NCI-H146 treated with DMSO at 0.1 percent for 48 hours (cell line): ENCODE measurements around the gene RNFT1.
"Not testable (repeated sequence)": the region's sequence is repeated elsewhere in the genome, so short reads cannot be mapped to it uniquely, and the experiment has no call there.

Source experiments
- DNase-seq: peaks from one replicate; lab custom pipeline; 2025; ENCODE audit not compliant: unreplicated experiment; lab: John Stamatoyannopoulos, UW

The RNFT1 gene

GRCh38 chr17:59964482-59965328, at the start of gene RNFT1:
TSS of gene RNFT1 (minus strand) at chr17:59964740. CDS start at chr17:59964663, 77 bp downstream.
- DNase-seq, result peak; percentile 60

DNA sequence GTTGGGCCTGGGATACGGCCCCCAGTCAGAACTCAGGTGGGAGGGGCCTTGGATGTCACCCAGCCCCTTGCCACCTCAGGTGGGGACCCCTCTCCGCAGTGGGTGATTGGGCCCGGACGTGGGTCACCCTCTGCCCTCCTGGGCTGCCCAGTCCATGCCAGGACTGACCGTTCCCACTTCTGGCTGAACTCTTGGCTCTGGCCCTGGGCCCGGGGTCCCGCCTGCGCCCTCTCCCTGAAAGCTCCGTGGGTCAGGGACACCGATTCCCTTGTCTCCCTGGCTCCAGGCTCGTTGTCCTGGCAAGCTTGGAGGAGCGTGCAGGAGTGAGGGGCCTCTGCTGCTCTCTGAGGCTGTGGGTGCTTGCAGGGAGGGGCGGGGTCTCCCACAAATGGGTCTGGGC, 44.8 kb upstream of the RNFT1 start:
- not testable (repeated sequence) for DNase-seq

- not testable (repeated sequence) for DNase-seq
Measured at GRCh38 chr17:60008377-60008776, 43.8 kb upstream of the RNFT1 start.

DNA sequence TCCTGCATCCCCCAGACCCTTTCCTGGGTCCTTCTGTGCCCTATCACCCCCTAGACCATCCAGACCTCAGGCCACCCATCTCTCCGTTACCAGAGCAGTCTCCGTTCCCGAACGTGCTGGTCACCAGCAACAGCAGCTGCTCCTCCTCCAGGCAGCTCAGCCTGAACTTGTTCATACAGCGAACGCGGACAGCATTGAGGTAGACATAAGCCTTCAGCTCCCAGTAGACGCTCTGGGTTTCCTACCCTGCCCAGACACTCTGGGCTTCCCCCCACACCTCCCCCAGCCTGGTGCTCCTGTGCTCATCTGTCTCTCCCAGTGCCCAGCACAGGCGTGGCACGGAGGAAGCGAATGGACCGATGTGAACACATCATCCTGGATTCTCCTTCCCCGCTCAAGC, 41.6 kb upstream of the RNFT1 start:
- DNase-seq, result no peak

DNA sequence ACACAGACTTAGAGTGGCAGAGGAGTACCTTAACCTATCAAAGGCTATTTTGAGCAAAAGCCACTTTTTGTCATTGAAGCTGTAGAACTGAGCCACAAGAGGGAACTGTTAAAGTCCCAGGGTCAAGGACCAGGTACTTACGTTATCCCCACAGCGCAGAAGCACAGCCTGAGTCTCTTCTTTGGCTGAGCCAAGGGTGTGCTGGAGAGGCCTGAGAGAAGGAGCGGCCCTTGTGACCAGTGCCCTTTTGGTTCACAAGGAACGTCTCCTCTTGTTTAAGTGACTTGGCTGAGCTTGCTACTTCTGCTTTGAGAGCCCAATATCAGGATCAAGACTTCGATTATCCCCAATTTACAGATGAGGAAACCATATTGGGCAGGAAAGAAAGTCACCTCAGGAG, 40.0 kb upstream of the RNFT1 start:
- not testable (repeated sequence) for DNase-seq

- DNase-seq, result not testable (repeated sequence)
Measured at GRCh38 chr17:60002405-60002804, 37.9 kb upstream of the RNFT1 start.

DNA sequence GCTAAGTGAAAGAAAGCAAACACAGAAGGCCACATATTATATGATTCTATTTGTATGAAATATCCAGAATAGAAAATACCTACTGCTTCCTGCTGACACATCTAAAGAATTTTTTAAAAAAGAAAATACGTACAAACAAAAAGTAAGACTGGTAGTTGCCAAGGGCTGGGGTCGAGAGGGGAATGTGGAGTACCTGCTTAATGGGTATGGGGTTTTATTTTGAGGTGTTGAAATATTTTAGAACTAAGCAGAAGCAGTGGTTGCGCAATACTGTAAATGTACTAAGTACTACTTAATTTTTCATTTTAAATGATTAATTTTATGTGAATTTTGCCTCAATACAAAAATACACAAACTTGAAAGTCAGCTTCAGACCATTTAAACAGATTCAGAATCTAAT, 32.1 kb upstream of the RNFT1 start:
- DNase-seq, result not testable (repeated sequence)

- not testable (repeated sequence) for DNase-seq
Measured at GRCh38 chr17:59975166-59975565, 10.6 kb upstream of the RNFT1 start.

DNA sequence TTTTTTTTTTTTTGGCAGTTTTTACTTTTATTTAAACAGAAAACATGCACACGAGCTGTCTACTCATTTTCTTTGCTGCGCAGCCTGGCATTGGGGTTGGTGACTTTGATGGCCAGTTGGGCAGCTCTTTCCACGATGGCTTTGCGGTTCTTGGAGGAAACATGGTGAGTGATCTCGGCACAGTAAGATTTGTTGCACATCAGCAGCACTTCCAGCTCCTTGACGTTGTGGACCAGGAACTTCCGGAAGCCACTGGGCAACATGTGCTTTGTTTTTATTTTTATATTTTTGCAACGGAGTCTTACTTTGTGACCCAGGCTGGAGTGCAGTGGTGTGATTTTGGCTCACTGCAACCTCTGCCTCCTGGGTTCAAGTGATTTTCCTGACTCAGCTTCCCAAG, 8.9 kb upstream of the RNFT1 start:
- not testable (repeated sequence) for DNase-seq

- no peak for DNase-seq
Measured at GRCh38 chr17:59972778-59973177, 8.2 kb upstream of the RNFT1 start.

DNA sequence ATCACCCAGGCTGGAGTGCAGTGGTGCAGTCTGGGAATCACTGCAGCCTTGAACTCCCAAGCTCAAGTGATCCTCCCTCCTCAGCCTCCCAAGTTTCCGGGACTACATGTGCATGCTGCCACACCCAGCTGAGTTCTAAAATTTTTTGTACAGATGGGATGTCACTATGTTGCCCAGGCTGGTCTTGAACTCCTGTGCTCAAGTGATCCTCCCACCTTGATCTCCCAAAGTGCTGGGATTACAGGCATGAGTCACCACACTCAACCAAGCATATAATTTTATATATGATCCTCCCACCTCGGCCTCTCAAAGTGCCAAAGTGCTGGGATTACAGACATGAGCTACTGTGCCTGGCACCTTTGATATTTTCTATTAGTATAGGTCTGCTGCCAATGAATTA, 7.2 kb upstream of the RNFT1 start:
- DNase-seq, result not testable (repeated sequence)

DNA sequence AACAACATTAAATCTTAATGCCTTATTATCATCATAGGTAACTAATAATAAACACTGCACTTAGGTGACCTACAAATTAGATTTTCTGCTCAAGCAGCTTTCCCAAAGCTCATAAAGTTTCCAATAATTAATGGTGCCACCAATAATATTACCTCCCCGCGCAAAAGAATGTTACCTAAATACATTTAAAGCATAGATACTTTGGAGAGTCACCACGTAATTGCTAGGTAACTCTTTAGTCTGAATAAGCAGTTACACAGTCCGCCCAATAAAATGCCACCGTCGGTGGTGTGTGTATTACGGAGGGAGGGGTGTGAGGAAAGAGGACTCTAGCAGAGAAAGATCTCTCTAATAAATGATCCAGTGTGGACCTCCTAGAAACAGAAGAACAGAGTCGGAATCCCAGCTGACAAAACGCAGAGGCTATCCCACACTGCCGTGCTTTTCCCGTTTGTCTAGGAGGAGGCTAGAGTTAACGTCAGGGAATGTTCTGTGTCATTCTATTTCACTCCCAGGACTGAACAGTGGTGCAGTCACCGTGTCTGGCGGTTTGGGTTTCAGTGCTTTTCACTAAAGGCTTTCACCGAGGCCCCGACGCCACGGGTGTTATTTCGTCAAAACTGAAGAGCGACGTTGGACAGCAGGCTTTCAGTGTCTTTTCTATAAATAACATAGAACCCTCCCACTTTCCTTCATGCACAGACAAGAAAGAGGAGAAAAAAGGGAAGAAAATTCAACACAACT, 630 bp downstream of the RNFT1 start:
- peak; percentile 14 for DNase-seq

DNA sequence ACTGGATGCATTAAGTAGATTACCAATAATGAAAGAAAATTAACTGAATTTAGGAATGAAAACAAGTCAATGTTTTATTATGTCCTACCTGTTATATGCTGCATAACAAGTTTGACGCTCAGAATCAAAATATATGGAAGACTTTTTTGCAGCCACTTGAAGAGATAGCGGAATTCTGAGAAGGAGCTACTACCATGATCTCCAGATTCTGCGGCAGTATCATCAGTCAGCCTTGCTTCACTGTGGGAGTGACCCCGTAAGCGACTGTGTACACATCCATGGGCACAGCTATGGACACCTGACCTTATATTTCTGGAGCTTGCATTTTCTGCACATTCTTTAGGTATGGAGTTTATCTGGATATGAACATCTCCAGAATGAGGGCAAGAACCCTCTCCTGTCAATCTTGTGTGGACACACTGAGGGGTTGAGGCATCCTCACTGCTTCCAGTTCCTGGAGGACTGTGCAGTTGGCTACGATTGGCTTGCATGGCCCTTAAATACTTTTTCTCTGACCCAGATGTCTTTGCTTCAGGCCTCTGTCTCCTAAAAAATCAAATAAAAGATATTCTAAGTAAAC, 1.7 kb downstream of the RNFT1 start:
- no peak for DNase-seq

- DNase-seq, result not testable (repeated sequence)
Measured at GRCh38 chr17:59959574-59959973, 5.0 kb downstream of the RNFT1 start.

DNA sequence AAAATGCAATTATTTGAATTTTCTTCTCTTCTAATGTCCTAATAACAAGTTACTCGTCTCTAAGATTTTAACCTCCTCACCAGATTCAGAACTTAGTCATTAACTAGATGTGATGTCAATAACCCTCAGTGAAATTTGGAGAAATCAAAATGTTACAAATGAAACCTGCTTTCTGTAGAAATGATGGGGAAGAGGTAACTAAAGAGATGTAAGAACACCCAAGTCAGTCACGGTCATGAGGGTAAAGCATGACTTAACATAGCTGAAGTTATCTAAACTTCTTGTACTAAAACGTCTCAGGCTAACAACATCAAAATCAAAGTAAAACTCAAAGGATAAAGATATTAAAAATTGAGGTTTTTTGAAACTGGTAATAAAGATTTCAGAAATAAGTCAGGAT, 9.7 kb downstream of the RNFT1 start:
- DNase-seq, result no peak

DNA sequence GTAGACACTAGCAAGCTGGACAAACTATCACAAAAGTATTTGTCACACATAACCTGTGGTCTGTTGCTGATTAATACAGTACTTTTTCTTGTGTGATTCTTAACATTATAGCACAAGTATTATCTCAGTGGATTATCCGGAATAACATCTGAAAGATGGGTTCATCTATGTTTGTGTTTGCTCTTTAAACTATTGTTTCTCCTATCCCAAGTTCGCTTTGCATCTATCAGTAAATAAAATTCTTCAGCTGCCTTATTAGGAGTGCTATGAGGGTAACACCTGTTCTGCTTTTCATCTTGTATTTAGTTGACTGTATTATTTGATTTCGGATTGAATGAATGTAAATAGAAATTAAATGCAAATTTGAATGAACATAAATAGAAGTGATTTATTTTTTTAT, 14.5 kb downstream of the RNFT1 start:
- no peak for DNase-seq

- DNase-seq, result not testable (repeated sequence)
Measured at GRCh38 chr17:59947310-59947709, 17.2 kb downstream of the RNFT1 start.

- DNase-seq, result not testable (repeated sequence)
Measured at GRCh38 chr17:59946433-59946832, 18.1 kb downstream of the RNFT1 start.

DNA sequence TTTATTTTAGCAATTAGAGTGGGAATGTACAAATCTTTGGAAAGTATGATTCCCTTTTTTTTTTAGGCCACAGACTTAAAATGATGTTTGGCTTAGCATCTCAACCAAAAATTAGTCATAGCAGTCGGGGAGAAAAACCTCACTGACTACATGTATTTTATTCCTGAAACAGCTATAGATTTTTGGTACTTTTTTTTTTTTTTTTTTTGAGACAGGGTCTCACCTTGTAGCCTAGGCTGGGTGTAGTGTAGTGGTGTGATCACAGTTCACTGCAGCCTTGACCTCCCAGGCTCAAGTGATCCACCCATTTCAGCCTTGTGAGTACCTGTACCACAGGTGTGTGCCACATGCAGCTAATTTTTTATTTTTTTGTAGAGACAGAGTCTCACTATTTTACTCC, 23.4 kb downstream of the RNFT1 start:
- DNase-seq, result no peak

DNA sequence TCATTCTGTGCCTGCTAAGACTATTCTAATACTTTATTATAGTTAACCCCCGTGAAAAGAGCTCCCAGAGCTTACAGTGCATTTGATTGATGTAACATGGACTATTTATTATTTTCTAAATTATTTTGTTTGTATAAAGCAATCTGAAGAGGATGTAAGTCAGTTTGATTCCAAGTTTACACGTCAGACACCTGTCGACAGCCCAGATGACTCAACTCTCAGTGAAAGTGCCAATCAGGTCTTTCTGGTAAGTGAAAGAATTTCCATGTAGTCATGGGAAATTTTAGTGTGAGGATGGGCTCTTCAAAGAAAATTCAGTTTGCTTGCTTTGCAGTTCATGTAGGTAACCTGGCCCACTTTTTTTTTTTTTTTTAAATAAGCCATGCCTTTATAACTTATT, 23.8 kb downstream of the RNFT1 start:
- not testable (repeated sequence) for DNase-seq

DNA sequence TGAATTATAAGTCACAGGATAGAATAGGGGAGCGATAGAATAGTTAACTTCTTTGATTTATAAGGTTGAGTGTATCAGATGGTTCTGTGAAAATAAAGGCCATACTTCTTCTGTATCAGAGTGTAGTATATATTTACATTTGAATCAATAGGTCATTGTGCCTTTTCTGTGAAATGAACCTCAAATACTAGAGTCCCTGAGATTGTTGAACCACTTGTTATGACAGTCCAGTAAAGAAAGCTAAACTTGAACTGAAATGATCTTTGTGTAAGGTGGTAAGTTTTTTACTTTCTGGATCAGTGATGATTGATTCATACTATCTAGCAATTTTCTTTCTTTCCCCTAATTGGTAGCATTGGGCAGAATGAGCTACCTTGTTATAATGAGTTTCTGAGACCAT, 31.2 kb downstream of the RNFT1 start:
- DNase-seq, result not testable (repeated sequence)

DNA sequence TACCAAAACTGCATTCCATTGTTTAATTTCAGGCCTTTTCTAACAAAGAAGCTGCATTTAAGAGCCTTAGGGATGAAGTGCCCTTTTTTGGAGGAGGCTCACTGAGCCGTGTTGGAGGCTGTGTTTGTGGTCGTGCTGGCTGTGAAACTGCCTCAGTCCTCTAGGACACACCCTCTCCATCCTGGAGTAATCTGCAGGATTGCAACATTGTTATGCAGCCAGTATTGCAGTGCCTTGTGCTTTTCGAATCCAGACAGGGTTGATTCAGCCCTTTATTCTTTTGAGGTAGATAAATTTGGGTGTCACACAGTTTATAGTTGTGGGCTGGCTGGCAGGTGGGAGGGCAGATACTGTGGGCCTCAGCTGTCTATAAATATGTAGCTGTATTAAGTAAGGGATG, 33.8 kb downstream of the RNFT1 start:
- DNase-seq, result not testable (repeated sequence)
